GM21717 (cell line): ENCODE data around the gene FEM1A.
"Not testable (repeated sequence)": the region's sequence is repeated elsewhere in the genome, so short reads cannot be mapped to it uniquely, and the experiment has no call there.

Experiments
- ATAC-seq: cut with Tn5 transposase; IDR thresholded peaks from one replicate; pipeline ENCODE4 v1.9.1; 2021; ENCODE audit warnings: mild to moderate bottlenecking, moderate library complexity; ENCODE audit not compliant: unreplicated experiment

Gene FEM1A

GRCh38 chr19:4774136-4774535 lies 17.4 kb upstream of the FEM1A start:
- ATAC-seq, result no peak

GRCh38 chr19:4775627-4776152 lies 15.8 kb upstream of the FEM1A start:
- ATAC-seq, result no peak

- ATAC-seq, result no peak
These were observed 14.9 kb upstream of the FEM1A start for GRCh38 chr19:4776436-4777211.

- ATAC-seq, result not testable (repeated sequence)
These were observed 13.4 kb upstream of the FEM1A start for GRCh38 chr19:4778124-4778523.

- no peak for ATAC-seq
These were observed 10.7 kb upstream of the FEM1A start for GRCh38 chr19:4780860-4781259.

DNA sequence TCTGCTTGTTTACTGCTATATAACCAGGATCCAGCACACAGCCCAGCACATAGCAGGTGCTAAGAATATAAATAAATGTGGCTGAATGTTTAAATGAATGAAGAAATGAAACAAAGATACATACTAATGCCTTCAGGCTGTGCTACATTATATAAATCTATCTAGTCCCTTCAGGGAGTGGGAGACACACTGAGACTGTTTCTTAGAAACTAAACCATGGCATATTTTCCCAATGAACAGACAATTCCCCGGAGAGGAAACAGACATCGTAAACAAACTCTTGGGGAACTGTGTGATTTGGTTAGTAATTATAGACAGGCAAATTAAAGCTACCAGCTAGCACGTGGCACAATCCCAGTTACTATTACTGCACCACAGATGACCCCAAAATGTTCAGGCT lies 9.7 kb upstream of the FEM1A start:
- ATAC-seq, result no peak

- ATAC-seq, result not testable (repeated sequence)
These were observed 5.0 kb upstream of the FEM1A start for GRCh38 chr19:4786412-4787016.

DNA sequence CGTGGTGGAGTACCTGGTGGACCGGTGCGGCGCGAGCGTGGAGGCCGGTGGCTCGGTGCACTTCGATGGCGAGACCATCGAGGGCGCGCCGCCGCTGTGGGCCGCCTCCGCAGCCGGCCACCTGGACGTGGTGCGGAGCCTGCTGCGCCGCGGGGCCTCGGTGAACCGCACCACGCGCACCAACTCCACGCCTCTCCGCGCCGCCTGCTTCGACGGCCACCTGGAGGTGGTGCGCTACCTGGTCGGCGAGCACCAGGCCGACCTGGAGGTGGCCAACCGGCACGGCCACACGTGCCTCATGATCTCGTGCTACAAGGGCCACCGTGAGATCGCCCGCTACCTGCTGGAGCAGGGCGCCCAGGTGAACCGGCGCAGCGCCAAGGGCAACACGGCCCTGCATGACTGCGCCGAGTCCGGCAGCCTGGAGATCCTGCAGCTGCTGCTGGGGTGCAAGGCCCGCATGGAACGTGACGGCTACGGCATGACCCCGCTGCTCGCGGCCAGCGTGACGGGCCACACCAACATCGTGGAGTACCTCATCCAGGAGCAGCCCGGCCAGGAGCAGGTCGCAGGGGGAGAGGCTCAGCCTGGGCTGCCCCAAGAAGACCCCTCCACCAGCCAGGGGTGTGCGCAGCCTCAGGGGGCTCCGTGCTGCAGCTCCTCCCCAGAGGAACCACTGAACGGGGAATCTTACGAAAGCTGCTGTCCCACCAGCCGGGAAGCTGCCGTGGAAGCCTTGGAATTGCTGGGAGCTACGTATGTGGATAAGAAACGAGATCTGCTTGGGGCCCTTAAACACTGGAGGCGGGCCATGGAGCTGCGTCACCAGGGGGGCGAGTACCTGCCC lies 708 bp downstream of the FEM1A start:
- not testable (repeated sequence) for ATAC-seq

GRCh38 chr19:4792866-4793195 lies 1.3 kb downstream of the FEM1A start:
- ATAC-seq, result not testable (repeated sequence)

DNA sequence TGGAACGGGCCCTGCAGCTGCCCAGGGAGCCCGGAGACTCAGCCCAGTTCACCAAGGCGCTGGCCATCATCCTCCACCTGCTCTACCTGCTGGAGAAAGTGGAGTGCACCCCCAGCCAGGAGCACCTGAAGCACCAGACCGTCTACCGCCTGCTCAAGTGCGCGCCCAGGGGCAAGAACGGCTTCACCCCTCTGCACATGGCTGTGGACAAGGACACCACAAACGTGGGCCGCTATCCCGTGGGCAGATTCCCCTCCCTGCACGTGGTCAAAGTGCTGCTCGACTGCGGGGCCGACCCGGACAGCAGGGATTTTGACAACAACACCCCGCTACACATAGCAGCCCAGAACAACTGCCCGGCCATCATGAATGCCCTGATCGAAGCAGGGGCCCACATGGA lies 1.7 kb downstream of the FEM1A start:
- not testable (repeated sequence) for ATAC-seq

DNA sequence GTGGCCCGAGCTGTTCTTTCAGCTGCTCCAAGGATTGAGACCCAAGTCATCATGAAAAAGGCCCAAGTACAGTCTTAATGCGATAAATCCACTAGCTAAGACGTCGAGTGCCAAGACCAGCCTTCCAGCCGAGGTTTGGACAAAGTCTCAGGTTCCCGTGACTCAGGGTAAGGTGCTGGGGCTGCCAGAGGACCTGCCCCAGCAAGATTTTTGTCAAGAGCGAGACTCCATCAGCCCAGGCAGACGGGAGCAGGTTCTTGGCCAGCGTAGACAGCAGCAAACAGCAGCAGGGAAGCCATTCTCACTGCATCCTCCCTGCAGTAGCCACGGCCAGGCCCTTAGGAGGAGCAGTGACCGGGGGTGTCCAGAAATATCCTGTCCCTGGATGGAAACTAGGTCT lies 3.4 kb downstream of the FEM1A start:
- no peak for ATAC-seq

GRCh38 chr19:4795400-4795799 lies 3.9 kb downstream of the FEM1A start:
- no peak for ATAC-seq

GRCh38 chr19:4800591-4801081 lies 9.1 kb downstream of the FEM1A start:
- no peak for ATAC-seq

DNA sequence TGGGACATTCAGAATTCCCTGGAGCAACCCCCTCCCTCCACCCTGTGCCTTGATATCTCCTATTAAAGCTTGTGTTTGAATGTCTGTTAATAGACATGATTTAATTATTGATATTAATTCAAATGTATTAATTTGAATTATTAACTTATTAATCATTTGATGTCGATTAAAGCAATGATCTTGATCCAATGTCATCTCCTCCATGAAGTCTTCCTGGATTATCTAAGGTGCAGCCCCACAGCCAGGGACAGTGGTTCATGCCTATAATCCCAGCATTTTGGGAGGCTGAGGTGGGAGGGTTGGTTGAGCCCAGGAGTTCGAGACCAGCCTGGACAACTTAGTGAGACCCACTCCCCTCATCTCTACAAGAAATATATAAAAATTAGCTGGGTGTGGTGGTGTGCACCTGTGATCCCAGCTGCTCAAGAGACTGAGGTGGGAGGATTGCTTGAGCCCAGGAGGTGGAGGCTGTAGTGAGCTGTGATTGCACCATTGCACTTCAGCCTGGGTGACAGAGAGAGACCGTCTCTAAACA lies 9.6 kb downstream of the FEM1A start:
- ATAC-seq, result no peak

DNA sequence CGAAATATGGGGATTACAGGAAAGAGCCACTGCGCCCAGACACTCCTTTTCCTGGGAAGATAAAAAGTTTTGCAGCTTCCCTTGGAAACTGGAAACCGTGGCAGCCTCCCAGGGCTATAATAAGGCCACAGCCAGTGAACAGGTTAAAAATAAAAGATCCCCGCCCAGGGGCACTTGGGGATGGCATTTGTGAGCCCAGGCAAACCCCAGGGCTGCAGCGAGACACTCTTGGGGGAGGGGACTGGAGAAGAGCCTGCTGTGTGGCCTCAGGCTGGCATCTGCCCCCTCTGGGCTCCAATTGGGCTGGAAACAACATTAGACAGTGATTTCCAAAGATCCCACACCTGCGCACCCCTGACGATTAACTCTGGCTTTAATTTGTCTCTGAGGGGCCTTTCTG lies 11.2 kb downstream of the FEM1A start:
- no peak for ATAC-seq

DNA sequence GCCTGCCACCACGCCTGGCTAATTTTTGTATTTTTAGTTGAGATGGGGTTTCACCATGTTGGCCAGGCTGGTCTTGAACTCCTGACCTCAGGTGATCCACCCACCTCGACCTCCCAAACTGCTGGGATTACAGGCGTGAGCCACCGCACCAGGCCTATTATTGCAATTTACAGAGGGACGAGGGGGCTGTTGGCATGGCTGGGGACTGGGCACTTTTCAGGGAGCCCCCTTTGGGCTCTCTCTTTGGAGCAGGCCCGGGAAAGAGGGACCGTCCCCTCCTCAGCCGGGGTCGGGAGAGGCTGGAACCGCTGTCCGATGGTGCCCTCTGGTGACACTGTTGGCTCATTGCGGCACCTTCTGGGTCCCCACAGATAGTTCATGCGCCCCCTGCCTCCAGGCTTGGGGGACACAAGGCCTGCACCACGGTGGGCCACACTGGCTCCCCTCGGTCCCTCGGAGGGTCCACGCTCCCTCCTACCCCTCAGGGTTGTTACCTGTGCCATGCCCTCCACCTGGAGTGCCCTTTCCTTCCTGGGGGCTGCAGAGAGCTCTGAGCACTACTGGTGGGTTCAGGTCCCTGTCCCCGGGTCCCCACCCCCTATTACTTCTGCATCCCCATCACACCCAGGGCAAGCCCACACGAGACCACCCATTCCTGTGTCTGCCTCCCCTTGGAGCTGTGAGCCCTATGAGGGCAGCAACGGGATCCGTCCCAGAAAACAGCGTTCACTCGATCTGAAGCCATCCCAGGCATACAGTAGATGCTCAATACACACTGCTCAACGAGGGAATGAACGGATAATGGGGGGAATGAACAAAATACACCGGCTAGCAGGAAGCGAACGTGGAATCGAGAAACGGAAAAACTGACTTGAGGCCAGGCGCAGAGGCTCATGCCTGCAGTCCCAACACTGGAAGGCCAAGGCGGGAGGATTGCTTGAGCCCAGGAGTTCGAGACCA lies 12.5 kb downstream of the FEM1A start:
- no peak for ATAC-seq

GRCh38 chr19:4805140-4805539 lies 13.6 kb downstream of the FEM1A start:
- ATAC-seq, result not testable (repeated sequence)

DNA sequence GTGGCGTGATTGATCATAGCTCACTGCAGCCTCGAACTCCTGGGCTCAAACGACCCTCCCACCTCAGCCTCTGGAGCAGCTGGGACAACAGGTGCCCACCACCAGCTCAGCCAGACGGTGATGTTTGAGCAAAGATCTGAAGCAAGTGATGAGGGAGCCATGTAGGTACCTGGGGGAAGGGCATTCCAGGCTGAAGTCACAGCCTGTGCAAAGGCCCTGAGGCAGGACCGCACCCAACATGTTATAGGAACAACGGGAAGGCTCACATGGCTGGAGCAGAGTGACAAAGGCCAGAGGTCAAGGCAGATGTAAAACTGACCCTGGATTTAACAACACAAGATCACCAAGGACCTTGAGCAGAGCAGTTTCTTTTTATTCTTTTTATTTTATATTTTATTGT lies 14.8 kb downstream of the FEM1A start:
- ATAC-seq, result no peak

- no peak for ATAC-seq
These were observed 15.7 kb downstream of the FEM1A start for GRCh38 chr19:4807188-4807587.
